Measurements from ENCODE around the gene EXOSC7.

The EXOSC7 gene

GRCh38 chr3:44962621-44963393 is 13.2 kb upstream of the EXOSC7 start:
- no peak overlapping the region for H3K4me3 ChIP-seq (IDR thresholded peaks at IDR 0.05; ENCODE audit: insufficient read depth, low read depth, low read length)
- no peaks in the 10 kb centered on the region for H3K36me3 ChIP-seq (ENCODE audit: insufficient read depth)
- H4K20me1 ChIP-seq (ENCODE audit: insufficient read depth), result no peaks in the 10 kb centered on the region
- H2AFZ ChIP-seq (ENCODE audit: low read depth), result no peak overlapping the region
- H3K9ac ChIP-seq, result no peak overlapping the region
- H3K27me3 ChIP-seq (ENCODE audit: insufficient read depth, low read depth), result no peaks in the 10 kb centered on the region
- TF ChIP-seq CTCF (conservative IDR thresholded peaks at IDR 0.05; ENCODE audit: low read depth, low read length), result no peak
- no peaks in the 10 kb centered on the region for H3K4me1 ChIP-seq (ENCODE audit: low read depth, poor library complexity, severe bottlenecking)
- H3K27ac ChIP-seq, result no peak overlapping the region
- H3K4me2 ChIP-seq, result no peak overlapping the region
- H3K79me2 ChIP-seq (ENCODE audit: insufficient read depth, low read depth), result no peaks in the 10 kb centered on the region

- Histone ChIP-seq H3K36me3 (ENCODE audit: insufficient read depth) (no peaks in the 10 kb centered on the region), H4K20me1 (ENCODE audit: insufficient read depth) (no peaks in the 10 kb centered on the region), H3K9ac (no peak overlapping the region), H3K27ac (no peak overlapping the region), H3K4me3 (IDR thresholded peaks at IDR 0.05; ENCODE audit: insufficient read depth, low read depth, low read length) (no peak overlapping the region), H3K4me1 (ENCODE audit: low read depth, poor library complexity, severe bottlenecking) (no peaks in the 10 kb centered on the region), H3K4me2 (no peak overlapping the region), H3K27me3 (ENCODE audit: insufficient read depth, low read depth) (no peaks in the 10 kb centered on the region), H2AFZ (ENCODE audit: low read depth) (no peak overlapping the region), H3K79me2 (ENCODE audit: insufficient read depth, low read depth) (no peaks in the 10 kb centered on the region)
- TF ChIP-seq CTCF (conservative IDR thresholded peaks at IDR 0.05; ENCODE audit: low read depth, low read length), result no peak
Measured at GRCh38 chr3:44963571-44964325, 12.3 kb upstream of the EXOSC7 start.

GRCh38 chr3:44965165-44965564 is 10.9 kb upstream of the EXOSC7 start:
- no peak overlapping the region for H3K4me2 ChIP-seq
- H3K4me3 ChIP-seq (IDR thresholded peaks at IDR 0.05; ENCODE audit: insufficient read depth, low read depth, low read length), result no peak overlapping the region
- H3K36me3 ChIP-seq (ENCODE audit: insufficient read depth), result no peaks in the 10 kb centered on the region
- no peaks in the 10 kb centered on the region for H3K79me2 ChIP-seq (ENCODE audit: insufficient read depth, low read depth)
- no peak overlapping the region for H2AFZ ChIP-seq (ENCODE audit: low read depth)
- no peak overlapping the region for H3K9ac ChIP-seq
- H3K27me3 ChIP-seq (ENCODE audit: insufficient read depth, low read depth), result no peaks in the 10 kb centered on the region
- no peaks in the 10 kb centered on the region for H3K4me1 ChIP-seq (ENCODE audit: low read depth, poor library complexity, severe bottlenecking)
- no peak for TF ChIP-seq CTCF (conservative IDR thresholded peaks at IDR 0.05; ENCODE audit: low read depth, low read length)
- no peak overlapping the region for H3K27ac ChIP-seq
- H4K20me1 ChIP-seq (ENCODE audit: insufficient read depth), result no peaks in the 10 kb centered on the region

GRCh38 chr3:44966795-44967278 is 9.2 kb upstream of the EXOSC7 start:
- no peak overlapping the region for H3K27ac ChIP-seq
- no peak overlapping the region for H3K4me2 ChIP-seq
- H3K36me3 ChIP-seq (ENCODE audit: insufficient read depth), result no peaks in the 10 kb centered on the region
- H3K79me2 ChIP-seq (ENCODE audit: insufficient read depth, low read depth), result no peaks in the 10 kb centered on the region; the same call in 1 of the 2 replicates
- no peak overlapping the region for H3K9ac ChIP-seq
- H3K4me3 ChIP-seq (IDR thresholded peaks at IDR 0.05; ENCODE audit: insufficient read depth, low read depth, low read length), result no peak overlapping the region
- H3K4me1 ChIP-seq (ENCODE audit: low read depth, poor library complexity, severe bottlenecking), result no peaks in the 10 kb centered on the region
- H3K27me3 ChIP-seq (ENCODE audit: insufficient read depth, low read depth), result no peaks in the 10 kb centered on the region
- no peak for TF ChIP-seq CTCF (conservative IDR thresholded peaks at IDR 0.05; ENCODE audit: low read depth, low read length)
- H4K20me1 ChIP-seq (ENCODE audit: insufficient read depth), result no peaks in the 10 kb centered on the region
- H2AFZ ChIP-seq (ENCODE audit: low read depth), result no peak overlapping the region

Data from KMS-11 (cell line).